HT1080 (cell line): ENCODE data around the gene ADGRA3. TPM values are rescaled to one million over a fixed set of nuclear protein-coding genes. Genes with fewer than 3 reads are reported as not detected.
A peak's percentile ranks its signal among the peaks of the same experiment; 100 is the strongest.

ENCODE experiments used
- DNase-seq: peaks from one replicate; pipeline ENCODE4 v3.0.0-alpha.2; 2015; ENCODE audit warnings: low read depth
- total RNA-seq: library from RNA; depleted of rRNA; stranded (reverse); fragments of >200 nt; shearing (Covaris generic); gene quantifications from 2 replicates; pipeline ENCODE4 v1.2.3, GENCODE V29; 2014

Gene ADGRA3
- total RNA-seq, 1 experiment from 2014 or later: 28.7 TPM

DNA sequence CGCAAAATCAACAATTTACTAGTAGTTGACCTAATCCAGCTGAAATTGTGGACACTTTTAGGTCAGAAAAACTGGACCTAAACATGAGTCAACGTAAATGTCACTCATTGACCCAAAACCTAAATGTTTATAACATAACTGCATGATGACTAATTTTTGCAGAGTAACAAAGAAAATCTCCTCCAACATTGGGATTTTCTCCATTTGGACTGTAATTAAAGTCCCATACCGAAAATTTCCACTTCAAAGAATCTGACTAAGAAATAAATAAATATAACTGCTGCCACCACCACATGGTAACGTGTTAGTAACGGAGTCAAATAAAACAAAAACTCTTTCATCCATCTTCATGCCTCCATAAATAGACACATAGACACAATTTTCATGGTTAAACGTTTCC is 1.9 kb downstream of the ADGRA3 start:
- DNase-seq: peak; percentile 61

- no peak for DNase-seq
Observed at GRCh38 chr4:22512306-22512705, 3.6 kb downstream of the ADGRA3 start.

DNA sequence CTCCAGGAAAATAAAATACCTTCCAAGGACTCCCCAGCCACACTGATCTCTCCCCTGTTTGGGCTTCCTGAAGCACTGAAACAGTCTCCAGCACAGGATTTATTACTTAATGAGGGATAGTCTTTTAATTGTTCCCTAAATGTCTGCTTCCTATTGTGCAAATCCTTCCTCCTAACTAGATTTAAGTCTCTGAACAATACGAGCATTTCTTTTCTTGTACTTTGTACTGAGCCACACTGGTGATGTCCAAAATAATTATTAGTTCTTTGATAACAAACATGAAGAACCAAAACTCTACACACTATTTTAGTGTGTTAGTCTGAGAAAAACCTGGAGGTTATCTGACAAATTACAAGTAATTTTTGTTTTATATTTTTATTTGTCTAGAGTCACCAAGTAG is 5.1 kb downstream of the ADGRA3 start:
- no peak for DNase-seq

GRCh38 chr4:22508376-22508775 is 7.5 kb downstream of the ADGRA3 start:
- no peak for DNase-seq

DNA sequence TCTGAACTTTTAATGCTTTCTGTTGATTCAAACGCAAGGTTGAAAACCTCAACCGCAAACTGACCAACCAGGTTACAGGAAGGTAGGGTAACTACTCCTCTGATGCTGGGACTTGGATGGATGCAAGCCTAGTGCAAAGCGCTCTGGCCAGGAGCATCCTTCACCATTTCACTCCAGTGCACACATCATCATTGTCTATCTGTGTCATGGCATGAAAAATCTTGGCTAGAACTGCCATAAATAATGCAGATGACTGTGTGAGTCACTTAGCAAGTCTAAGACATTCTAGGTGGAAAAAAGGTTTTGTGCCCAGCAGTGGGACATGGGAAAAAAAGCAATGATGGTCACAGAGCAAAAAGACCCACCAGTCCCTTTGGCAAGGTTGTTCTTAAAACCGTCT is 10.9 kb downstream of the ADGRA3 start:
- no peak for DNase-seq

GRCh38 chr4:22504447-22504846 is 11.4 kb downstream of the ADGRA3 start:
- DNase-seq: no peak

DNA sequence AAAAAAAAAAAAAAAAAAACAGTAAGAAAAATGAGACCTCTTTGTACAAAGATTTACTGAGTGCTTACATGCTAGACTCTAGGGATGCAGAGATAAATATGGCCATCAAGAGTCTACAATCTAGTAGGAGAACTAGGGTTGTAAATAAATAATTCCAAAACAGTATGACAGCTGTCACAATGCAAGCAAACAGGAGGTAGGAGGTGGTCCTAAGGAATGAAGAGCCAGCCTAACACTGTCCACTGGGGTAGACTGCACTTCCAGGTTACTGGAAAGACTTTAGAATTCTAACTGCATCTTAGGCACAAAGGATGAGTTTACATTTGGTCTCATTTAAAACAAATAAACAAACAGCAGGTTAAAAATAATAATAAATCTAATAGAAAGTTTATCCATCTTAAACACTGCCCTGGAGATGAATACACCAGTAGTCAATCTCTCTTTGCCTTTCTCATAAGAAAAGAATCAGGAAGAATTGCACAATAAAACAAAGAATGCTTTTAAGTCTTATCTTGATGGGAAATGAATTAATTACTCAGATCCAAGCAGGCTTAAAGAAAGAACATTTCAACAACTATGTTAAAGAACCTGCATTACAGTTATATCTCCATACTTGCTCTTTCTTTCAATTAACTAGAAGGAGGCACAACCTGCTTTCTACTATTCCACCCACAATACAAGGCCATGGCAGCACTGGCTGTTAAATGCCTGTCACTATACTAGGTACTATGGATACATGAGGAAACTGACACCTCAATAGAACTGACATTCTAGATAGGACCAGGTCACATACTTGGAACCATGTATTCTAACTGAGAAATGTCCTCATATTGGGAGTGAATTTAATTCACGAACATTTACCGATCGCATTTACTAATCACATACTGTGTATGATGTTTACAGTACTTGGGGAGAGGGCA is 12.7 kb downstream of the ADGRA3 start:
- peak; percentile 15 for DNase-seq

- no peak for DNase-seq
Observed at GRCh38 chr4:22501715-22502095, 14.2 kb downstream of the ADGRA3 start.

DNA sequence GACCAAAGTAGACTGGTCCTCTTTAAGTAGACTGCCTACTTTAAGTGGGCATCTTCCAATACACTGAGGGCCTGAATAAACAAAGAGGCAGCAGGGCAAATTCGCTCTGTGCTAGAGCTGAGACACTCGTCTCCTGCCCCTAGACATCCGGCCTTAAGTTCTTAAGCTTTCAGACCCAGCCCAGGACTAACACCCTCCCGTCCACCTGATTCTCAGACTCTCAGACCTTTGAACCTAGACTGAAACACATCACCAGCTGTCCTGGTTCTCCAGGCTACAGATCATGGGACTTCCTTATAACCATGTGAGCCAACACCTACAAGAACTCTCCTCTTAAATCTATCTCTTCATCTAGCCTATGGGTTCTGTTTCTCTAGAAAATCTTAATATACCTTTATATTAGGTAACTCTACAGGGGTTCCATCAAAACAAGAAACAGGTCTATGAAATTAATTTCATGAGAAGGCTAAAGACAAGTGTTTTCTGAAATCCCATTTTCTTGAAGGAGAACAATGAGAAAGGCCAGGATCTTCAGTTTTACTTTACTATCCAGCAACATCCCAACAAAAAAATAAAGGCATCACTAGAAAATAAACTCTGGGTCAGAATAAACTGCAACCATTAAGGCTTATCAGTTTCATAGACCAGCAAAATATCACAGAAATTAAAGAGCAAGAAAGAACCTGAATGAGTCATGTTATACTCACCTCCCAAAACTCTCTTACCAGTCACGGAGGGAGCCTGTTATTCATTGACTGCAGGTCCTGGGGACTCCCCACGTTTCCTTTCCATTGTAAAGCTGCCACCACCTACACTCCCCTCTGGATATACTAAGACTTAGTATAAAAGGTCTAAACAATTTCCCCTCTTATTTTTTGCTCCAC is 14.8 kb downstream of the ADGRA3 start:
- peak; percentile 73 for DNase-seq

GRCh38 chr4:22500128-22500611 is 15.7 kb downstream of the ADGRA3 start:
- no peak for DNase-seq

DNA sequence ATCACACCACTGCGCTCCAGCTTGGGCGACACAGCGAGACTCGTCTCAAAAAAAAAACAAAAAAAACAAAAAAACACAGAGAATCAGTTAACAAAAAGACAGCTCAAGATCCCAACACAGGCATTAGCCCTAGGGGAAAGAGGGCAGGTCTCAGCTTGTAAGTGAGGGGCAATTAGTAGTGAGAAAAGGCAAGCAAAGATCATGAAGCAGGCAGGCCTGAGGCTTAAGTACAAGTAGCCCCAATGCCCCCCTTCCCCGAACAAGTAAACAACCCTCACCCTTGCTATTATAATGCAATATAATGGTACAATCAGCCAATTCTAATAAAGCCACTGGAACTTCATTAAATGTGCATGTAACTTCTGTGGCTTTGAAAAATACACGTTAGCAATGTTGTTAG is 17.0 kb downstream of the ADGRA3 start:
- DNase-seq: no peak

DNA sequence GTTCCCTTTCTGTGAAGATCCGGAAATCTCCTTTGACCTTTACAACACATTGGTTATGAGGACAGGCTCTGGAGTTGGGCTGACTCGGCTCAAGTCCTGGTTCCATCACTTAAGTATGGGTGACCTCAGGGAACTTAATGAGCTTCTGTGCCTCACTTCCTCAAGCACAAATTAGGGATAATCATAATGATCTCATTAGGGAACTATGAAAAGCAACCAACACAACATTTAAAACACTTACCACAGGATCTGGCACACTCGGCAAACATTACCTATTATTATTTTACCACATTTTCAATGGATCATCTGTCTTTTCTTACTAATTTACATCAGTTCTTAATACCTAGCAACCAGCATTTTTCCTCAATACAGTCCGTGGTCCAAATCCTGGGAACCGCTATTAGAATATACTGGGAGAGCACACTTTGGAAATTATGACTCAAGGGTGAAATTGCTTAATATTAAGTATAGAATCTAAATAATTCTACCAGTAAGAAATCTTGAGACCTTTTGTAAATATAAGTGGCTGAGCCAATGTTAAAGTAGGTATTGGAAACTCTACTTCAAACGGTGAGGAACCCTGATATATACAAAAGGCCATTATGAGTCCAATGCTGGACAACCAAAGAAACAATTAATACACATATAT is 19.6 kb downstream of the ADGRA3 start:
- no peak for DNase-seq

DNA sequence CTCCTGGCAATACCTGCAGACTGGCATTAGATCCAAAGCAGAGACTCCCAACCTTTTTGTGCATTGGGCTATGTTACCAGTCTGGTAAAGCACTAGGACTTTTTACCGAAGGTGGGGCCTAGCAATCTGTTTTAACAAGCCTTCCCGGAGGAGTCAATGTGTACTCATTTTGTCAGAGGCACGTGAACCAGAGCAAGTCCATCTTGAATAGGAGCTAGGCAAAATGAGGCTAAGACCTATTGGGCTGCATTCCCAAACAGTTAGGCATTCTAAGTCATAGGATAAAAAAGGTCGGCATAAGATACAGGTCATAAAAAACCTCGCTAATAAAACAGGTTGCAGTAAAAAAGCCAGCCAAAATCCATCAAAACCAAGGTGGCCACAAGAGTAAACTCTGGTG is 22.3 kb downstream of the ADGRA3 start:
- no peak for DNase-seq

GRCh38 chr4:22492987-22493386 is 22.9 kb downstream of the ADGRA3 start:
- no peak for DNase-seq

DNA sequence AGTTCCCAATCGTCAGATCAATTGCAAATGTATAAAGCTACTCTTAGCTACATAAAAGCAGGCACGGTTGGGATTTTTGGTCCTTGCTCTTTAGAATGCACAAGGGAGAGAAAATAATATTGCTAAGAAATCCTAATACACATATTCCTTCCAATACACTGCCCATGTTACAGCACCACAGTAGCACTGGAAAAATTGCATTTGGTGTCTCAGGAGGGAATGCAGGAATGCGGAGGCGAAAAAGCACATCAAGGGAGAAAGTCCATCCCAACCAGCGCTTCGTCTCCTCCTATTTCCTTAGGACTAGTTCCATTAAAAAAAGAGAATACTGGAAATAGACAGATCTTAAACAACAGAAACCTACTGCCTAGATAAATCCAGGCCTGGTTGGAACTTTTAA is 23.9 kb downstream of the ADGRA3 start:
- DNase-seq: no peak

DNA sequence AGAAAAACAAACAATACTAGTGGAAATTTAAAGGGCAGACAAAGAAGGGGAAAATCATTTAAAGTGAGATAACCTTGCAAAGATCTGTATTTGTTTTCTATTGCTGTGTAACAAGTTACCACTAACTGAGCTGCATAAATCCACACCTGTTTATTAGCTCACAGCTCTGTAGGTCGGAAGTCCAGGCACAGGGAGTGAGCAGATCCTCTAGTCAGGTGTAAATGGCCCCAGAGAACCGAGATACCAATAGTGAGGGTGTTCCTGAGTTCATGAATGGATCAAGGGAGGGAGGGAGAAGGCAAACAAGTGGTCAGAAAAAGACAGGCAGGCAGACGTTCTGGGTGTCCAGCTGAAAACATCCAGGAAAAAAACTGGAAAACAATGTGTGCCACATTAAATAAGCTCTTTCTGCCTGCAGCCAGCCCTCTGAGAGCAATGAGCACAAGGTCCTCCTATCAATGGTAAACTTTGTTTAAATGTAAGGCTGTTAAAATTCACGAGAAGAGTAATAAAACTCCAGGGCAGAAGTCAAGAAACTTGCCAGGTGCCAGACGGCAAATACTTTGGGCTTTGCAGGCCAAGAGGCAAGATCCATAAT is 25.0 kb downstream of the ADGRA3 start:
- no peak for DNase-seq

- DNase-seq: no peak
Observed at GRCh38 chr4:22488106-22488505, 27.8 kb downstream of the ADGRA3 start.

DNA sequence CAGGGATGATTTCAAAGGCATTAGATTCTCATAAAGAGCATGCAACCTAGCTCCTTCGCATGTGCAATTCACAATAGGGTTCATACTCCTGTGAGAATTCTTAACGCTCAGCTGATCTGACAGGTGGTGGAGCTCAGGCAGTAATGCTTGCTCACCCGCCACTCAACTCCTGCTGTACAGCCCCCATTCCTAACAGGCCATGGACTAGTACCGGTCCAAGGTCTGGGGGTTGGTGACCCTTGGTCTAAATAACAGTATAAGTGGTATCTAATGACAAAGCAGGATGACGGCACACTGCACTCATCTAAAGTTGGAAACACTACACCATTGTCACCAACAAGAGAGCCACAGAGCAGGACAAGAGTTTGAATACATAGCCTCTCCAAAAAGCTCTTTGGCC is 28.5 kb downstream of the ADGRA3 start:
- DNase-seq: no peak

DNA sequence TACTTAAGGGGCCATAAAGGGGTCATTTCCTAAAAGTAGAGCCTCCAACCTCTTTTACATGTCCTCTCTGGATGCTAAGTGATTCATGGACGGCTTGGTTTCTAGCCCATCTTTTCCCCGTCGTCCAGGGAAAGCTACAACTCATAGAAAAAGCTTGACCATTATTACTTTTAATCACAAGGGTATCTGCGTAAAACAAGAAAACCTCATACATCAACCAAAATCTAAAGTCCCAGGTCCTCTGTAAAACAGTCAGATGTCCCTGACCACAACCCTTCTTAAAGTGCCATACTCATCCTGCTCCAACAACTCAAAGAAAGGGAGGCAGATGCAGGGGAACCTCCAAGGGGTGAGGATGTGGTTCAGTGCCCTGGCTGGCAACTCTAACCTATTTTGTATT is 29.6 kb downstream of the ADGRA3 start:
- no peak for DNase-seq

DNA sequence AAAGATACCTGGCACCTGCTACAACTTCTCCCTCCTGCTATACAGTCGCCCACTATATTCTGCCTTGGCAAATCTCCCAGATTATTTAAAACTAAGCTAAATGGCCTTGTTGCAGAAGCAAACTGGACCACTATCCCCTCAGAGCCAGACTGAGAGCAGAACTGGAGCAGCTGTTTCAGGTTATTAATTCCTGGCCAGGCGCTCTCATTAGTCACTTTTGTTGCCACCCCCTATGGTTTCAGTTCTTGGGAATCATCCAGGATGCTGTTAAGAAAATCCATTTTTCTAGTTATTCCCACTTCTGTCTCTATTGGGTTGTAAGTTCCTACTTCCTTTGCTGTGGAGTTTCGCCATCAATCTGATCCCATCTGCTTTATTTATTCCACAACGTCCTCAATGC is 30.1 kb downstream of the ADGRA3 start:
- no peak for DNase-seq

DNA sequence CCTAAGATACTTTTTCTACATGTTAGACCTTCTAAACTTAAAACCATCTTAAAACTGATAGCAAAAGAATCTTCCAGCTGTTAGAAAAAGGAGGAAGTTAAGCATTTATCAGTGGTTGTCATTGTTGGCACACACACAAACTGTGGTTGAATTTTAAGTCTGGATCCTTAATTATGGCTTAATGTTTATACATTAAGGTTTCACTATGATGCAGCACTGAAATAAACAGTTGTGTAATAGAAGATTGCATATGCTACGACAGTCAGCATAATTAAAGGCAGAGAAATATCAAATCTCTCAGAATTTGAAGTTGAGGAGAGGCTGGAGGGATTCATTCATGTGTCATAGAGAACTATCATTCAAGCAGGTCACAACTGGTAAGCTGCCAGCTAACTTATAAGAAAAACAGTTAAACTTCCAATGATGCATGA is 32.3 kb downstream of the ADGRA3 start:
- DNase-seq: peak; percentile 28
